ENCODE measurements around the gene NAA38.

The NAA38 gene

GRCh38 chr17:7852919-7853690 lies 4.3 kb downstream of the NAA38 start:
- DNase-seq (ENCODE audit: low spot score): no peak

GRCh38 chr17:7852262-7852670 lies 5.1 kb downstream of the NAA38 start:
- DNase-seq (ENCODE audit: low spot score): no peak

- peak; percentile 86 for DNase-seq (ENCODE audit: low spot score)
Observed at GRCh38 chr17:7851438-7852261, 5.7 kb downstream of the NAA38 start.

- DNase-seq (ENCODE audit: low spot score): no peak
Observed at GRCh38 chr17:7850701-7851437, 6.5 kb downstream of the NAA38 start.

GRCh38 chr17:7849751-7850504 lies 7.4 kb downstream of the NAA38 start:
- no peak for DNase-seq (ENCODE audit: low spot score)

GRCh38 chr17:7849130-7849750 lies 8.1 kb downstream of the NAA38 start:
- no peak for DNase-seq (ENCODE audit: low spot score)

- DNase-seq (ENCODE audit: low spot score): no peak
Observed at GRCh38 chr17:7848739-7849129, 8.6 kb downstream of the NAA38 start.

GRCh38 chr17:7848131-7848579 lies 9.2 kb downstream of the NAA38 start:
- DNase-seq (ENCODE audit: low spot score): no peak

- DNase-seq (ENCODE audit: low spot score): no peak
Observed at GRCh38 chr17:7846765-7847661, 10.3 kb downstream of the NAA38 start.

- DNase-seq (ENCODE audit: low spot score): no peak
Observed at GRCh38 chr17:7846063-7846735, 11.2 kb downstream of the NAA38 start.

GRCh38 chr17:7845359-7846062 lies 11.8 kb downstream of the NAA38 start:
- DNase-seq (ENCODE audit: low spot score): no peak

GRCh38 chr17:7844292-7845154 lies 12.8 kb downstream of the NAA38 start:
- peak; percentile 87 for DNase-seq (ENCODE audit: low spot score)

- peak; percentile 70 for DNase-seq (ENCODE audit: low spot score)
Observed at GRCh38 chr17:7843536-7844291, 13.6 kb downstream of the NAA38 start.

GRCh38 chr17:7843257-7843535 lies 14.2 kb downstream of the NAA38 start:
- no peak for DNase-seq (ENCODE audit: low spot score)

- DNase-seq (ENCODE audit: low spot score): no peak
Observed at GRCh38 chr17:7842380-7843256, 14.7 kb downstream of the NAA38 start.

- peak; percentile 76 for DNase-seq (ENCODE audit: low spot score)
Observed at GRCh38 chr17:7841915-7842379, 15.4 kb downstream of the NAA38 start.
